ENCODE data around the gene MYO5C. TPM values are rescaled to one million over a fixed set of nuclear protein-coding genes. Genes with fewer than 3 reads are reported as not detected.

Gene MYO5C
- total RNA-seq, 1 donor = 0.36 TPM

DNA sequence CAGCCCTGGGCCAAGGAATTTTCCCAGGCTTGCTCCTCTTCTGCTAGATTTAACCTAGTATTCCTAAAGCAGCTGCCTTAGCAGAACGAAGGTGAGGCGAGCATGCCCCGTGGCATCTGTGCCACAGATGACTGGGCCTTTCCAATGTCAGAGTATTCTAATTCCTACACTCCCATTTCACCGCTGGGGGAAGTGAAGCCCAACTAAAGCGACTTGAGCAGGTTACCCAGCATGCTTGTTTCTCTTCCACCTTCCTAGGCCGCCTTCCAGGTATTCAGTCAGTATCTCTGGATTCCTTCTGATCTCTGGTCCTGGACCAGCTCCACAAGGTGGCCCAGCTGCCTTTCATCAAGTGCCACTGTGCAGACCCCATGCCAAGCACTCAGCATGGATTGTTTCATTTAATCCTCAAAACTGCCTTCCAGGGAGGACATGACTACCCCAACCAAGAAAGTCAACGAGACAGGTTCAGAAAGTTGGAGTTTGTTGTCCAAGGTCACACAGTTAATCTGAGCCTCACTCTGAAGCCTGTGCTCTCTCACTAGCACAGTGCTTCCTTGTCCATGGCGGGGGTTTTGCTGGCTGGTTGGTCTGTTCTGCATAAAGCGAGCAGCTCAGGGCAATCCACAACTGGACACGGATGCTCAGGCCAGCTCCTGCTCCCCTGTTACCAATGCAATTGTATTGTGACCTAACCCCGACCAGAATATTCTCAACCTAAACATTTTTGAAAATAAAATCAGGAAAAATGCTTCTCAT is 15.1 kb downstream of the MYO5C start:
- no peak for DNase-seq (ENCODE audit: low read depth)
- H3K4me3 ChIP-seq (ENCODE audit: low read depth, low read length) = no peak overlapping the region
- TF ChIP-seq, protein P1, sequence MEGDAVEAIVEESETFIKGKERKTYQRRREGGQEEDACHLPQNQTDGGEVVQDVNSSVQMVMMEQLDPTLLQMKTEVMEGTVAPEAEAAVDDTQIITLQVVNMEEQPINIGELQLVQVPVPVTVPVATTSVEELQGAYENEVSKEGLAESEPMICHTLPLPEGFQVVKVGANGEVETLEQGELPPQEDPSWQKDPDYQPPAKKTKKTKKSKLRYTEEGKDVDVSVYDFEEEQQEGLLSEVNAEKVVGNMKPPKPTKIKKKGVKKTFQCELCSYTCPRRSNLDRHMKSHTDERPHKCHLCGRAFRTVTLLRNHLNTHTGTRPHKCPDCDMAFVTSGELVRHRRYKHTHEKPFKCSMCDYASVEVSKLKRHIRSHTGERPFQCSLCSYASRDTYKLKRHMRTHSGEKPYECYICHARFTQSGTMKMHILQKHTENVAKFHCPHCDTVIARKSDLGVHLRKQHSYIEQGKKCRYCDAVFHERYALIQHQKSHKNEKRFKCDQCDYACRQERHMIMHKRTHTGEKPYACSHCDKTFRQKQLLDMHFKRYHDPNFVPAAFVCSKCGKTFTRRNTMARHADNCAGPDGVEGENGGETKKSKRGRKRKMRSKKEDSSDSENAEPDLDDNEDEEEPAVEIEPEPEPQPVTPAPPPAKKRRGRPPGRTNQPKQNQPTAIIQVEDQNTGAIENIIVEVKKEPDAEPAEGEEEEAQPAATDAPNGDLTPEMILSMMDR (IDR thresholded peaks at IDR 0.05; ENCODE audit: insufficient read depth, low read length) = no peak

DNA sequence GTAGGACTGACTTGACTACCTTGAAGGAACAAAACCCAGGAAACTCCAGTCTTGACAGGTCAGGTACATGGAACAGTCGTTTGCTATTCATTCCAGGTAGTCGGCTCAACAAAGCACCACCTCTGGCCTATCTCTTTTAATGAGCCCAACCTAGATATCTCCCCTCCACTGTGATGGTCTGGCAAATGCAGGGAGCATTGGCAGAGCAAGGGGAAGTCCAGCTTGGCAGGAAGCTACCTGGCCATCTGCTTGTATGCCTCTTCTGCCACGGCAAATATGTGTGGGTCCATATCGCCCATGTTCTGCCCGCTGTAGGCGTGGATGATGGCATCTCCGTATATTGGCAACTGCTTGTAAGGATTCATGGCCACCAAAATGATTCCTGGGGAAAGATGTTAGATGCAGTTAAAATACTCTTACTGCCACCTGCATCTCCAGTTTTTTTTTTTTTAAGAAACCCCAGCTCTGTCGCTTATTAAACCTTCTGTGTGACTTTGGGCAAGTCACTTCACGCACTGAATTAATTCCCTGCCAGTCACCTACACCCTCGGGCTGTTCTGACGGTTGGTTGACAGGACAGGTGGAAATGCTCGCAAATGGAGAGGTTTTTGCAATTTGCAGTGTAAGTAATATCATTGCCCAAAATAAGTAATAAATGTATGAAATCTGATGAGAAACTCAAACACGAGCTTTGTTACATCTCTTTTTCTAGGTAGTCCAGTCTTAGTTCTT is 16.8 kb downstream of the MYO5C start:
- TF ChIP-seq, protein P1 (IDR thresholded peaks at IDR 0.05; ENCODE audit: insufficient read depth, low read length) = no peak
- no peak for DNase-seq (ENCODE audit: low read depth)
- H3K4me3 ChIP-seq (ENCODE audit: low read depth, low read length) = no peak overlapping the region

DNA sequence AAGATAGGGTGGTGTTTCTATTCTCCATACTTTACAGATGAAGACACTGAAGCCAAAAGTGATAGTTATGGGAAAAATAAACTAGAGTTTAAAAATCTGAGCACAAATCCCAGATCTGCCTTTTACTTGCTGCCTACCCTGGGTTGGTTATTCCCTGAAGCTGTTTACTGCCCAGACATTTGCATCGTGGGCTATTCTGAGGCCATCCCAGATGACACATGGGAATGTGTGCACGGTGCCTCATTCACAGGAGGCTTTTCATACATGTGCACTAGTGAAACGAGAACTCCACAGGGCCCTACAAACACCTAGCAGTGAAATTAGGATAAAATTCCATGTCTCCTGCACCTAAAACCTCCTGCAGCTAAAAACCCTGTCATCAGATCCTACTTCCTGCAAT is 17.5 kb downstream of the MYO5C start:
- no peak overlapping the region for H3K4me3 ChIP-seq (ENCODE audit: low read depth, low read length)
- TF ChIP-seq, protein P1 (IDR thresholded peaks at IDR 0.05; ENCODE audit: insufficient read depth, low read length) = no peak
- DNase-seq (ENCODE audit: low read depth) = no peak

DNA sequence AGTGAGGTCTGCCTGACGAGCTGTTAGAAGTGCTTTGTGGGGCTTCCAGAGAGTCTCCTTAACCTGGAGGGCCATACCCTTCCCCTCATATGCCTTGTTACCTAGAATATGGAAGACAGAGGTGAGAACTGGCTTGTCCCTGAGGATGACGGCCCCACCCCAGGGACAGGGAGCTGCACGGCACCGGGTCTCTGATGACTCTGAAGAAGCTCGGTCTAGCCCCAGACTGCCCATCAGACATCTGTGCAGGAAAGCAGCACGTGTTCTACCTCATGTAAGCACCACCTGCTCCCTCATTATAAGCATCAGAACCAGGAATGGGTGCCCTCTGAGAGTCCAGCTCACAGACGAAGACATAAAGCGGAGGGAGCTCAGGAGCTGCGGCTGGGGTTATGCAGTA is 18.0 kb downstream of the MYO5C start:
- no peak overlapping the region for H3K4me3 ChIP-seq (ENCODE audit: low read depth, low read length)
- TF ChIP-seq, protein P1 (IDR thresholded peaks at IDR 0.05; ENCODE audit: insufficient read depth, low read length) = no peak
- no peak for DNase-seq (ENCODE audit: low read depth)

DNA sequence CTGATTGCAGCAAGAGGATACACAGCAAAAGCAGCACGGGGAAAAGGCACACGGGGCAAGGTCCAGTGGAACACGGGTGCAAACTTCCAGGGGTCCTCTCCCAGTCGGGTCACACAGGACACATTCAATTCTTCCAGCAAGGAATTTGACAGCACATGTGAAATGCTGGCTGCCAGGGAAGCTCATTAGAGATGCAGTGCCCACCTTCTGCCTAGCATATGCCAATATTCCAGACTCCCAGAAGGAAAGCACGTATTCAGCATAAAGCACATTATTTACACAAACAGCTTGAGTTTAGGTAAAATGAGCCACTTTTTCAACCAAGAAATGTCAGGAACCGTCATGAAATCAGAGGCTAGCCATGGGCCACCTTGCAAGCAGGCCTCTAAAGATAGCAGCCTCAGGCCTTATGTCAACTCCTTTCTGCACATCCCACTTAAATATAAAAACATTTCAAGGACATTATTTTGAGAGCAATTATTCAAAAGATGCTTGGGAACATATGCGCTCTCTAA is 19.3 kb downstream of the MYO5C start:
- H3K4me3 ChIP-seq (ENCODE audit: low read depth, low read length) = no peak overlapping the region
- TF ChIP-seq, protein P1 (IDR thresholded peaks at IDR 0.05; ENCODE audit: insufficient read depth, low read length) = no peak
- no peak for DNase-seq (ENCODE audit: low read depth)

DNA sequence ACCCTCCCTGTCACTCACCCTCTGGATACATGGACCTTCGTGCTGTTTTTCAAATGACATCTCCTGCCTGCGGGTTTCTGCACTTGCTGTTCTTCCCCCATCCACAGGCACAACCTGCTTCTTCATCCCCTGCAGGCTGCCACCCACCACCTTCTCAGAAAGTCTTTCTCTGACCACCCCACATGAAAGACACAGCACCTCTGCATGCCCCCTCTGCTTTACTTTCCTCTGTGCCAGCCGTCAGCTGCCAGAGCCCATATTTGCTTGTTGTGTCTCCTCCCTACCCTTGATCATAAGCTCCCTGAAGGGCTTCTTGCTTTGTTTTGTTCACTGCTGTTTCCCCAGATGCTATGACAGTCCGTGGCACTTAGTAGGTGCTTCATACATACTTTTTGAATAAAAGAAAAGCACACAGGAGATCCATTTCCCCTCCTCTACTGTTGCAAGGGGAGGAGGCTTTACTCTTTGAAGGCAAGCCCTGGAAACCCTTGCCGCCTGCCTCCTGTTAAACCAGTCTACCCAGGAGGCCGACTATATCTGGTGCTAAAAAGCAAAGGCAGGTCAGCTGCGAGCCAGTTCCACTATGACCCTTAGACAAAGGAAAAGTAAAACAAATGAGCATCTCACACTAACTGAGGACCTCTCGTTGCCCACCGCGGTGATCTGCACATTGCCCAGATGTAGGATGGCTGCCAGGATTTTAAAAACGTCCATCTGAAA is 31.9 kb downstream of the MYO5C start:
- TF ChIP-seq, protein P1 (IDR thresholded peaks at IDR 0.05; ENCODE audit: insufficient read depth, low read length) = no peak
- DNase-seq (ENCODE audit: low read depth) = no peak
- H3K4me3 ChIP-seq (ENCODE audit: low read depth, low read length) = no peak overlapping the region
